Vagina (tissue), 2 donors: Measurements from ENCODE around the gene IFT88.

Experiments
- POLR2AphosphoS5 ChIP-seq, 2 donors: sonication (generic); formaldehyde crosslinking; IDR thresholded peaks; one replicate each; pipeline ENCODE4 v1.9.0; 2017; ENCODE audit warnings: antibody characterized with exemption in 2 of 2, mild to moderate bottlenecking in 2 of 2, low read depth in 1 of 2; ENCODE audit not compliant: insufficient read depth in 1 of 2
- TF ChIP-seq, protein P1 (sequence below), 3 experiments: fragments of 450-650 bp in 2 of 3; fragments of 200-600 bp in 1 of 3; sonication (generic) in 1 of 3; IDR thresholded peaks; one replicate each; pipeline ENCODE4 v1.5.1; 2017 to 2019; ENCODE audit warnings: antibody characterized with exemption in 3 of 3, mild to moderate bottlenecking in 2 of 3, moderate library complexity in 2 of 3

DNA sequence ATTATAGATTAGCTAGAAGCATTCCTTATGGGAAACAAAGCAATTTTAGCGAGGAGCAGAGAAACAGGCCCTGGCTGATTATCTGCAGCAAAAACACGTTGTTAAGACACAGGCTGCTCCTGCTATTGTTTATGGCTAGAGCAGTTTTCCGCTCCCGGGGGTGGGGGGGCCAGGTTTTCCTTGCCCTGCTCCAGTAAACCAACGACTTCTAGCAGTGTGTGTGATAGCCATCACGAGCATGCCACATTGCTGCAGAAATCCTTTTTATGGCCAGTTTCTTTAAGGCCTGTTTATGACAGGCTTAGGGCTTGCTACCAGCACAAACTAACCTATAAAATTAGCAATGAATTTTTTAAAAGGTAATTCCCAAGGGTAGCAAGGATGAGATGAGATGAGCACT, 118.1 kb downstream of the IFT88 start:
- TF ChIP-seq, protein P1, sequence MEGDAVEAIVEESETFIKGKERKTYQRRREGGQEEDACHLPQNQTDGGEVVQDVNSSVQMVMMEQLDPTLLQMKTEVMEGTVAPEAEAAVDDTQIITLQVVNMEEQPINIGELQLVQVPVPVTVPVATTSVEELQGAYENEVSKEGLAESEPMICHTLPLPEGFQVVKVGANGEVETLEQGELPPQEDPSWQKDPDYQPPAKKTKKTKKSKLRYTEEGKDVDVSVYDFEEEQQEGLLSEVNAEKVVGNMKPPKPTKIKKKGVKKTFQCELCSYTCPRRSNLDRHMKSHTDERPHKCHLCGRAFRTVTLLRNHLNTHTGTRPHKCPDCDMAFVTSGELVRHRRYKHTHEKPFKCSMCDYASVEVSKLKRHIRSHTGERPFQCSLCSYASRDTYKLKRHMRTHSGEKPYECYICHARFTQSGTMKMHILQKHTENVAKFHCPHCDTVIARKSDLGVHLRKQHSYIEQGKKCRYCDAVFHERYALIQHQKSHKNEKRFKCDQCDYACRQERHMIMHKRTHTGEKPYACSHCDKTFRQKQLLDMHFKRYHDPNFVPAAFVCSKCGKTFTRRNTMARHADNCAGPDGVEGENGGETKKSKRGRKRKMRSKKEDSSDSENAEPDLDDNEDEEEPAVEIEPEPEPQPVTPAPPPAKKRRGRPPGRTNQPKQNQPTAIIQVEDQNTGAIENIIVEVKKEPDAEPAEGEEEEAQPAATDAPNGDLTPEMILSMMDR (IDR thresholded peaks at IDR 0.05) = no peak
- no peak for TF ChIP-seq POLR2AphosphoS5 (IDR thresholded peaks at IDR 0.05; ENCODE audit: insufficient read depth in 1 of 2, low read depth in 1 of 2)
